IMR-90 (cell line): ENCODE results near the gene NDUFAF2. TPM values are rescaled to one million over a fixed set of nuclear protein-coding genes. Genes with fewer than 3 reads are reported as not detected.

ENCODE experiments used
- ATAC-seq: fragments of 200-7000 bp; cut with Tn5 transposase; 2 replicates; pipeline ENCODE4 v1.9.1; 2020; ENCODE audit warnings: low read depth, mild to moderate bottlenecking, moderate library complexity
- BruUV-seq: library from RNA; stranded (reverse); fragments of 400-500 nt; replicated peaks from 2 replicates; lab custom pipeline; 2021; lab: Mats Ljungman, UMichigan
- CTCF ChIA-PET: fragments of 300-600 bp; formaldehyde crosslinking; extraction: SDS; loops from one replicate; lab custom pipeline; 2021; ENCODE audit warnings: antibody characterized with exemption; lab: Yijun Ruan, JAX
- POLR2A ChIA-PET: fragments of 300-600 bp; sonication (Branson Sonifier 250); formaldehyde crosslinking; loops from one replicate; lab custom pipeline; 2022; ENCODE audit warnings: antibody characterized with exemption; ENCODE audit not compliant: unreplicated experiment; lab: Charles Lee
- DNase-seq: peaks from one replicate; pipeline ENCODE4 v3.0.0; 2013
- H2AFZ ChIP-seq: replicated peaks from 2 replicates; pipeline ENCODE3; 2013; ENCODE audit warnings: low read length, mild to moderate bottlenecking; ENCODE audit not compliant: poor library complexity
- H2AK5ac ChIP-seq: 2 replicates; pipeline ENCODE4 v1.6.1; 2013; ENCODE audit warnings: low read depth, low read length, inconsistent platforms
- H2AK9ac ChIP-seq: replicated peaks from 2 replicates; pipeline ENCODE3; 2013; ENCODE audit warnings: mild to moderate bottlenecking, low read depth, low read length, moderate library complexity; ENCODE audit not compliant: poor library complexity
- H2BK120ac ChIP-seq: 2 replicates; pipeline ENCODE4 v1.6.1; 2013; ENCODE audit warnings: low read depth, low read length, inconsistent platforms
- H2BK15ac ChIP-seq: 3 replicates; pipeline ENCODE4 v1.6.1; 2013; ENCODE audit warnings: low read depth, low read length, inconsistent platforms
- H2BK20ac ChIP-seq: 2 replicates; pipeline ENCODE4 v1.6.1; 2013; ENCODE audit warnings: low read depth, mild to moderate bottlenecking, inconsistent platforms, low read length, moderate library complexity
- H2BK5ac ChIP-seq: 2 replicates; pipeline ENCODE4 v1.6.1; 2013; ENCODE audit warnings: mild to moderate bottlenecking, low read depth, low read length, inconsistent platforms; ENCODE audit not compliant: poor library complexity, severe bottlenecking
- H3K14ac ChIP-seq: replicated peaks from 2 replicates; pipeline ENCODE4 v1.6.1; 2013; ENCODE audit warnings: low read depth, low read length, inconsistent platforms
- H3K18ac ChIP-seq: 2 replicates; pipeline ENCODE4 v1.6.1; 2013; ENCODE audit warnings: low read depth, low read length, control low read depth
- H3K23ac ChIP-seq: 2 replicates; pipeline ENCODE4 v1.6.1; 2013; ENCODE audit warnings: low read depth, low read length, inconsistent platforms
- H3K27ac ChIP-seq: 2 replicates; pipeline ENCODE4 v1.5.1; 2013; ENCODE audit warnings: mild to moderate bottlenecking, control low read depth, low read length; ENCODE audit not compliant: insufficient read depth
- H3K27me3 ChIP-seq: 2 replicates; pipeline ENCODE4 v1.6.1; 2013; ENCODE audit warnings: low read length; ENCODE audit not compliant: control insufficient read depth, insufficient read depth
- H3K36me3 ChIP-seq: 2 replicates; pipeline ENCODE4 v1.6.1; 2013; ENCODE audit warnings: low read length, mixed read lengths; ENCODE audit not compliant: control insufficient read depth, insufficient read depth
- H3K4ac ChIP-seq: 2 replicates; pipeline ENCODE4 v1.6.1; 2013; ENCODE audit warnings: low read depth, low read length, inconsistent platforms
- H3K4me1 ChIP-seq: 2 replicates; pipeline ENCODE4 v1.6.1; 2013; ENCODE audit warnings: low read length, mixed read lengths; ENCODE audit not compliant: control insufficient read depth, insufficient read depth
- H3K4me2 ChIP-seq: 2 replicates; pipeline ENCODE4 v1.6.1; 2013; ENCODE audit warnings: low read depth, mild to moderate bottlenecking, control low read depth, low read length, moderate library complexity
- H3K4me3 ChIP-seq: 2 replicates; pipeline ENCODE4 v1.5.1; 2013; ENCODE audit warnings: low read depth, mild to moderate bottlenecking, control low read depth, low read length, moderate library complexity; ENCODE audit not compliant: insufficient read depth
- H3K56ac ChIP-seq: 2 replicates; pipeline ENCODE4 v1.6.1; 2013; ENCODE audit warnings: low read length, inconsistent platforms; ENCODE audit not compliant: insufficient read depth; ENCODE audit errors: extremely low read depth
- H3K79me1 ChIP-seq, 2 experiments: 2 replicates each; pipeline ENCODE4 v1.6.1; 2013; ENCODE audit warnings: low read length in 2 of 2, inconsistent platforms in 1 of 2, low read depth in 1 of 2
- H3K9ac ChIP-seq: 2 replicates; pipeline ENCODE4 v1.6.1; 2013; ENCODE audit warnings: low read depth, low read length, control low read depth
- H3K9me1 ChIP-seq: 2 replicates; pipeline ENCODE4 v1.6.1; 2013; ENCODE audit warnings: low read length, inconsistent platforms; ENCODE audit not compliant: insufficient read depth
- H3K9me3 ChIP-seq: 2 replicates; pipeline ENCODE4 v1.6.1; 2013; ENCODE audit warnings: low read length; ENCODE audit not compliant: control insufficient read depth, insufficient read depth
- H4K20me1 ChIP-seq: 2 replicates; pipeline ENCODE4 v1.6.1; 2013; ENCODE audit warnings: low read length, inconsistent platforms; ENCODE audit not compliant: insufficient read depth
- H4K5ac ChIP-seq: 2 replicates; pipeline ENCODE4 v1.6.1; 2013; ENCODE audit warnings: mild to moderate bottlenecking, low read depth, low read length, control low read depth
- H4K8ac ChIP-seq, 2 experiments: 2 replicates each; pipeline ENCODE4 v1.6.1; 2013; ENCODE audit warnings: low read depth in 2 of 2, low read length in 2 of 2, control low read depth in 1 of 2, inconsistent platforms in 1 of 2
- H4K91ac ChIP-seq: 2 replicates; pipeline ENCODE4 v1.6.1; 2013; ENCODE audit warnings: low read depth, low read length, inconsistent platforms; ENCODE audit not compliant: insufficient read depth
- BHLHE40 ChIP-seq: fragments of 150-350 bp; IDR thresholded peaks from 2 replicates; pipeline ENCODE4 v1.6.1; 2016; ENCODE audit warnings: mild to moderate bottlenecking, low read depth, low read length
- CEBPB ChIP-seq: IDR thresholded peaks from 2 replicates; pipeline ENCODE4 v1.6.1; 2012; ENCODE audit warnings: low read depth, low read length, improper control_type of control experiment
- CHD1 ChIP-seq: IDR thresholded peaks from 2 replicates; pipeline ENCODE4 v1.6.1; 2012; ENCODE audit warnings: low read depth, low read length, improper control_type of control experiment
- FOS ChIP-seq: fragments of 150-350 bp; IDR thresholded peaks from 2 replicates; pipeline ENCODE4 v1.6.1; 2016; ENCODE audit warnings: low read depth, low read length
- MAFK ChIP-seq: IDR thresholded peaks from 2 replicates; pipeline ENCODE4 v1.6.1; 2012; ENCODE audit warnings: low read depth, low read length, improper control_type of control experiment
- MAZ ChIP-seq: IDR thresholded peaks from 2 replicates; pipeline ENCODE4 v1.6.1; 2012; ENCODE audit warnings: low read depth, mild to moderate bottlenecking, low read length, improper control_type of control experiment, moderate library complexity, borderline replicate concordance
- MXI1 ChIP-seq: IDR thresholded peaks from 2 replicates; pipeline ENCODE4 v1.6.1; 2012; ENCODE audit warnings: low read depth, mild to moderate bottlenecking, low read length, moderate library complexity, borderline replicate concordance
- NFE2L2 ChIP-seq: fragments of 150-350 bp; IDR thresholded peaks from 2 replicates; pipeline ENCODE4 v1.6.1; 2016; ENCODE audit warnings: low read depth, mild to moderate bottlenecking, low read length
- POLR2A ChIP-seq: IDR thresholded peaks from 2 replicates; pipeline ENCODE4 v1.6.1; 2012; ENCODE audit warnings: mild to moderate bottlenecking, low read depth, low read length
- RAD21 ChIP-seq: IDR thresholded peaks from 2 replicates; pipeline ENCODE4 v1.6.1; 2012; ENCODE audit warnings: low read length, improper control_type of control experiment
- RCOR1 ChIP-seq: IDR thresholded peaks from 2 replicates; pipeline ENCODE4 v1.6.1; 2012; ENCODE audit warnings: mild to moderate bottlenecking, low read length, improper control_type of control experiment; ENCODE audit not compliant: insufficient replicate concordance
- RFX5 ChIP-seq: IDR thresholded peaks from 2 replicates; pipeline ENCODE4 v1.8.0; 2012; ENCODE audit warnings: low read depth, mild to moderate bottlenecking, low read length, moderate library complexity
- SMC3 ChIP-seq: fragments of 150-350 bp; IDR thresholded peaks from 2 replicates; pipeline ENCODE4 v1.6.1; 2016; ENCODE audit warnings: low read depth, mild to moderate bottlenecking, antibody characterized with exemption, low read length, moderate library complexity
- WGBS, 2 experiments: methylation state at CpG; one replicate each; pipeline versions ENCODE4 v1.1.5 to v1.1.7; 2013; ENCODE audit warnings: missing lambda C conversion rate in 2 of 2; ENCODE audit not compliant: insufficient read length in 1 of 2; ENCODE audit errors: extremely low coverage in 2 of 2; 5-methylcytosine and 5-hydroxymethylcytosine counted together
- dilution Hi-C: fragments of 300-500 bp; cut with HindIII; formaldehyde crosslinking; loops from one replicate; pipeline ENCODE4 v1.14.3; 2018; ENCODE audit warnings: low sequenced_read_pairs; ENCODE audit not compliant: unreplicated experiment
- in situ Hi-C: fragments of 300-500 bp; cut with MboI; formaldehyde crosslinking; loops from 3 replicates; pipeline ENCODE4 v1.14.3; 2019; ENCODE audit warnings: low sequenced_read_pairs, inconsistent platforms, mixed read lengths
- intact Hi-C: fragments of 100-400 bp; cut with micrococcal nuclease; formaldehyde crosslinking; loops from 2 replicates; pipeline ENCODE4 v1.10.0; 2022
- polyA plus RNA-seq, 3 experiments: library from polyadenylated mRNA; depleted of rRNA; stranded (reverse); fragments of >200 nt; gene quantifications; 2 replicates each; pipeline ENCODE4 v1.2.3, GENCODE V29; 2012; ENCODE audit warnings: low replicate concordance in 1 of 3
- total RNA-seq: library from RNA; depleted of rRNA; stranded (reverse); fragments of >200 nt; gene quantifications from 2 replicates; pipeline ENCODE4 v1.2.3, GENCODE V29; 2012
- TF ChIP-seq, protein P1 (sequence below): fragments of 150-350 bp; IDR thresholded peaks from 2 replicates; pipeline ENCODE4 v1.6.1; 2016; ENCODE audit warnings: low read depth, mild to moderate bottlenecking, low read length, moderate library complexity, borderline replicate concordance
- TF ChIP-seq, protein P2 (sequence below): fragments of 150-350 bp; IDR thresholded peaks from 2 replicates; pipeline ENCODE4 v1.6.1; 2017; ENCODE audit warnings: mild to moderate bottlenecking, antibody characterized with exemption, low read length, low read depth
- TF ChIP-seq, protein P3 (sequence below): conservative IDR thresholded peaks from 2 replicates; pipeline ENCODE4 v1.5.1; 2012; ENCODE audit warnings: mild to moderate bottlenecking, low read depth, low read length, improper control_type of control experiment

NDUFAF2 gene
- total and polyA plus RNA-seq, 2 of the 4 experiments (the other 2 are of a cell fraction) = 11.8 to 24.7 TPM

DNA sequence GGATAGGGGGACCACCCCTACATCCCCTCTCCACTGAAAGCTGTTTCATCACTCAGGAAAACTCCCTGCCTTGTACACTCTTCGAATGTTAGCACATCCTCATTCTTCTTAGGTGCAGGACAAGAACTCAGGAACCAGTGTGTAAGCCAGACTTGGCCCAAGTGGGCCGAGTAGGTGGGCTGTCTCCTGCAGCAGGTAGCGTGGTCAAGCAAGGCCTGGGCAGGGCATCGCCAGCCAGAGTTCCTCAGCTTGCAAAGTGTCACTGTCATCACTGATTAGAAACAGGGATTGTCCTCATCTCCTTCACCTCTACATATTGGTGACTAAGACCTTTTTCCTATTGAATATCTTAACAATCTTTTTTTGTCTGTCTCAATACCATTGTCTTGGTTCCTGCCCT is 194.9 kb downstream of the NDUFAF2 start:
- H2AFZ ChIP-seq = no peak overlapping the region
- H3K27ac ChIP-seq = no peak overlapping the region
- no peak overlapping the region for H3K14ac ChIP-seq
- no peak overlapping the region for H3K4ac ChIP-seq
- H3K9me1 ChIP-seq = no peaks in the 10 kb centered on the region; the same call in 1 of the 2 replicates
- no peaks in the 10 kb centered on the region for H3K9me3 ChIP-seq
- intact Hi-C loops = no loop called here
- no peak overlapping the region for H2BK120ac ChIP-seq
- no peak overlapping the region for H3K56ac ChIP-seq
- no peak overlapping the region for H4K8ac ChIP-seq
- no peak overlapping the region for H3K18ac ChIP-seq
- no peak overlapping the region for H3K23ac ChIP-seq
- H2BK20ac ChIP-seq = no peak overlapping the region
- DNase-seq (no peak), ATAC-seq (no peak)
- no peaks in the 10 kb centered on the region for H3K36me3 ChIP-seq
- no peak overlapping the region for H4K91ac ChIP-seq
- no peak overlapping the region for H3K4me3 ChIP-seq
- H3K4me2 ChIP-seq = no peak overlapping the region
- H4K5ac ChIP-seq = no peak overlapping the region
- whole genome bisulfite sequencing, 2 experiments = 100% methylated on average over 1 of the region's 4 CpGs; no CpG with 5 or more reads in 1 of the 2 experiments
- in situ Hi-C loops = no loop called here
- H2AK9ac ChIP-seq = no peak overlapping the region
- BruUV-seq = no TSS peak
- no peaks in the 10 kb centered on the region for H3K4me1 ChIP-seq
- dilution Hi-C loops = no loop called here
- peaks cover 0 to 3% of the 10 kb centered on the region in 2 experiments; a peak in 1 of 4 replicates for H3K79me1 ChIP-seq
- H2BK15ac ChIP-seq = no peak overlapping the region
- no peaks in the 10 kb centered on the region for H3K27me3 ChIP-seq
- ChIA-PET CTCF (no interaction called here), POLR2A (no interaction called here)
- no peak overlapping the region for H2BK5ac ChIP-seq
- no peaks in the 10 kb centered on the region; the same call in 1 of the 2 replicates for H4K20me1 ChIP-seq
- TF ChIP-seq BHLHE40 = no peak
- TF ChIP-seq FOS = no peak
- TF ChIP-seq CEBPB = no peak
- TF ChIP-seq MAFK = no peak
- TF ChIP-seq, protein P1, sequence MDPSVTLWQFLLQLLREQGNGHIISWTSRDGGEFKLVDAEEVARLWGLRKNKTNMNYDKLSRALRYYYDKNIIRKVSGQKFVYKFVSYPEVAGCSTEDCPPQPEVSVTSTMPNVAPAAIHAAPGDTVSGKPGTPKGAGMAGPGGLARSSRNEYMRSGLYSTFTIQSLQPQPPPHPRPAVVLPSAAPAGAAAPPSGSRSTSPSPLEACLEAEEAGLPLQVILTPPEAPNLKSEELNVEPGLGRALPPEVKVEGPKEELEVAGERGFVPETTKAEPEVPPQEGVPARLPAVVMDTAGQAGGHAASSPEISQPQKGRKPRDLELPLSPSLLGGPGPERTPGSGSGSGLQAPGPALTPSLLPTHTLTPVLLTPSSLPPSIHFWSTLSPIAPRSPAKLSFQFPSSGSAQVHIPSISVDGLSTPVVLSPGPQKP = no peak
- no peak for TF ChIP-seq RAD21
- TF ChIP-seq SMC3 = no peak
- no peak for TF ChIP-seq CHD1
- no peak for TF ChIP-seq RCOR1
- TF ChIP-seq MXI1 = no peak
- TF ChIP-seq, protein P2, sequence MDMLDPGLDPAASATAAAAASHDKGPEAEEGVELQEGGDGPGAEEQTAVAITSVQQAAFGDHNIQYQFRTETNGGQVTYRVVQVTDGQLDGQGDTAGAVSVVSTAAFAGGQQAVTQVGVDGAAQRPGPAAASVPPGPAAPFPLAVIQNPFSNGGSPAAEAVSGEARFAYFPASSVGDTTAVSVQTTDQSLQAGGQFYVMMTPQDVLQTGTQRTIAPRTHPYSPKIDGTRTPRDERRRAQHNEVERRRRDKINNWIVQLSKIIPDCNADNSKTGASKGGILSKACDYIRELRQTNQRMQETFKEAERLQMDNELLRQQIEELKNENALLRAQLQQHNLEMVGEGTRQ = no peak
- no peak for TF ChIP-seq RFX5
- no peak for TF ChIP-seq MAZ
- TF ChIP-seq POLR2A = no peak
- no peak for TF ChIP-seq NFE2L2
- TF ChIP-seq, protein P3, sequence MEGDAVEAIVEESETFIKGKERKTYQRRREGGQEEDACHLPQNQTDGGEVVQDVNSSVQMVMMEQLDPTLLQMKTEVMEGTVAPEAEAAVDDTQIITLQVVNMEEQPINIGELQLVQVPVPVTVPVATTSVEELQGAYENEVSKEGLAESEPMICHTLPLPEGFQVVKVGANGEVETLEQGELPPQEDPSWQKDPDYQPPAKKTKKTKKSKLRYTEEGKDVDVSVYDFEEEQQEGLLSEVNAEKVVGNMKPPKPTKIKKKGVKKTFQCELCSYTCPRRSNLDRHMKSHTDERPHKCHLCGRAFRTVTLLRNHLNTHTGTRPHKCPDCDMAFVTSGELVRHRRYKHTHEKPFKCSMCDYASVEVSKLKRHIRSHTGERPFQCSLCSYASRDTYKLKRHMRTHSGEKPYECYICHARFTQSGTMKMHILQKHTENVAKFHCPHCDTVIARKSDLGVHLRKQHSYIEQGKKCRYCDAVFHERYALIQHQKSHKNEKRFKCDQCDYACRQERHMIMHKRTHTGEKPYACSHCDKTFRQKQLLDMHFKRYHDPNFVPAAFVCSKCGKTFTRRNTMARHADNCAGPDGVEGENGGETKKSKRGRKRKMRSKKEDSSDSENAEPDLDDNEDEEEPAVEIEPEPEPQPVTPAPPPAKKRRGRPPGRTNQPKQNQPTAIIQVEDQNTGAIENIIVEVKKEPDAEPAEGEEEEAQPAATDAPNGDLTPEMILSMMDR = no peak
- H2AK5ac ChIP-seq = no peak overlapping the region
- no peak overlapping the region for H3K9ac ChIP-seq
